Smooth muscle cell of the brain vasculature (primary cell): ENCODE measurements around the gene LUM.

ENCODE experiments used
- DNase-seq: peaks from one replicate; pipeline ENCODE4 v3.0.0-alpha.2; 2012; ENCODE audit warnings: low read depth, low spot score

Gene LUM

GRCh38 chr12:91074851-91075250 is 36.4 kb downstream of the LUM start:
- DNase-seq: no peak

- DNase-seq: no peak
Observed at GRCh38 chr12:91074154-91074709, 37.1 kb downstream of the LUM start.

GRCh38 chr12:91073426-91073825 is 37.9 kb downstream of the LUM start:
- no peak for DNase-seq

GRCh38 chr12:91072931-91073330 is 38.4 kb downstream of the LUM start:
- no peak for DNase-seq

- DNase-seq: no peak
Observed at GRCh38 chr12:91070936-91071335, 40.4 kb downstream of the LUM start.

GRCh38 chr12:91065396-91065795 is 45.9 kb downstream of the LUM start:
- DNase-seq: no peak

DNA sequence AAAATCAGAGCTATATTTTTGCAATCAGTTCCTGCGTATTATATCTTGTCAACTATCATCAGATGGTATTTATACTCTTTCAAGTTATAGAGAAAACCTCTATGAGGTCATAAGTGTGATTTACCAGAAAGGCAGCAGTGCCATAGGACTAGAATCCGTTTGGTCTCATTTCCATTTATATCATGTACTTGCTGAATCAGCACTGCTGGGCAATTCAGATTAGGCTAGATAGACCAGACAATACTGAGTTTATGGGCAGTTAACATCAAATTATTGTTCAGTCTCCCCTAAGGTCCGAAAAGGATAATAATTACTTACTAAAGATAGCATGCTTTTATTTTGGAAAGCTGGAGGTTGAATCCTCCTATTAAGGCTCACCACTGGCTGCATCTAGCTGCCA is 46.7 kb downstream of the LUM start:
- DNase-seq: no peak

GRCh38 chr12:91061091-91061490 is 50.2 kb downstream of the LUM start:
- no peak for DNase-seq

GRCh38 chr12:91059211-91059610 is 52.1 kb downstream of the LUM start:
- no peak for DNase-seq

DNA sequence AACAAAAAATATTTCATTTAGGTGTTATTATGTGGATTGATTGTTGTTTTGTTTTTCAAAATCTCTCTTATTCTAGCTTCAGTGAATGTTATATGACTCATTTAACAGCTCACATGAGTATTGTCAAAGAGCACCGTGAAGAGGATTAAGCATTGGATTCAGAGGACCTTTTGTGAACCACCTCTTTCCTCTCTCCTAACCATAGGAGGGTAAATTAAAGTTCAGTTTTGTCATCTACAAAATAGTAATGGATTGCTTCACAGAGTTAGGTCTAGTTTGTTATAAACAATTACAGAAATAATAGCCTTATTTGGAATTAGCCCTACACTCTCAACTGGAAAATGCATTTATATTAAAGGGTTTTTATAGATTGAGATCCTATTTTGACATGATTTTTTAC is 52.5 kb downstream of the LUM start:
- DNase-seq: no peak

- no peak for DNase-seq
Observed at GRCh38 chr12:91057368-91058165, 53.7 kb downstream of the LUM start, which contains the start of gene KERA. Gene KERA (minus strand): TSS chr12:91058024. CDS start chr12:91056281, 1,743 bp downstream.

DNA sequence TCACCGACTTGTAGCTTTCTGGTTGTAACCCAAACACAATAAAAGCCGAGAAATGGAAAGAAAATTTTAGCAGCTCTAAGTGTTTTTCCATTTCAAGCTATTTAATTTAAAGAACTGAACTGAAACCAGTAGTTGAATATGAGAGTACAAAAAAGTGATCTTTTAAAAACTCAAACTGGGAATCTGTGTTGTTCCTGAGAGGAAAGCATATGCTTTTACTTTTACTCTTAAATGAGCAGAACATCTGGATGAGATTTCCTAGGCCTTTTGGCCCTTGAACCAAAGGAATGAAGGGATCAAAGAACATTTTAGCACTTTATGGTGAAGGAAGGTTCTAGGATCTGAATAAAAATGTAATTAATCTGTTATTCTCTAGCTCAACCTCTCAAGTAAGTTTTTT is 54.8 kb downstream of the LUM start:
- DNase-seq: no peak

- DNase-seq: no peak
Observed at GRCh38 chr12:91055976-91056375, 55.3 kb downstream of the LUM start.

GRCh38 chr12:91053951-91054715 is 57.2 kb downstream of the LUM start:
- peak; percentile 89 for DNase-seq
